HG02623 (cell line): ENCODE data around the gene NR3C1.

Experiments used
- ATAC-seq: cut with Tn5 transposase; IDR thresholded peaks from one replicate; pipeline ENCODE4 v1.9.1; 2021; ENCODE audit warnings: moderate library complexity; ENCODE audit not compliant: unreplicated experiment

NR3C1 gene

GRCh38 chr5:143426437-143426991, 23.0 kb upstream of the NR3C1 start:
- ATAC-seq, result peak; percentile 58

DNA sequence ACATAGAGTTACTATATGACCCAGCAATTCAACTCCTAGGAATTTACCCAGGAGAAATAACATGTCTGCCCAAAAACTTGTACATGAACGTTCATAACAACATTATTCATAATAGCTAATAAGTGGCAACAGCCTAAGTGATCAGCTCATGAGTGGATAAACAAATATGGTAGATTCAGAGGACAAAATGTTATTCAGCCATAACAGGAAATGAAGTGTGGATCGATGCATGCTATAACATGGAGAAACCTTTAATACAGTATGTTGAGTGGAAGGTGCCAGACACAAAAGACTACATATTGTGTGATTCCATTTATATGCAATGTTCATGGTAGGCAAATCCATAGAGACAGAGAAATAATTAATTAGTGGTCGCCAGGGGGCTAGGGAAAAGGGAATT, 22.3 kb upstream of the NR3C1 start:
- ATAC-seq, result no peak

DNA sequence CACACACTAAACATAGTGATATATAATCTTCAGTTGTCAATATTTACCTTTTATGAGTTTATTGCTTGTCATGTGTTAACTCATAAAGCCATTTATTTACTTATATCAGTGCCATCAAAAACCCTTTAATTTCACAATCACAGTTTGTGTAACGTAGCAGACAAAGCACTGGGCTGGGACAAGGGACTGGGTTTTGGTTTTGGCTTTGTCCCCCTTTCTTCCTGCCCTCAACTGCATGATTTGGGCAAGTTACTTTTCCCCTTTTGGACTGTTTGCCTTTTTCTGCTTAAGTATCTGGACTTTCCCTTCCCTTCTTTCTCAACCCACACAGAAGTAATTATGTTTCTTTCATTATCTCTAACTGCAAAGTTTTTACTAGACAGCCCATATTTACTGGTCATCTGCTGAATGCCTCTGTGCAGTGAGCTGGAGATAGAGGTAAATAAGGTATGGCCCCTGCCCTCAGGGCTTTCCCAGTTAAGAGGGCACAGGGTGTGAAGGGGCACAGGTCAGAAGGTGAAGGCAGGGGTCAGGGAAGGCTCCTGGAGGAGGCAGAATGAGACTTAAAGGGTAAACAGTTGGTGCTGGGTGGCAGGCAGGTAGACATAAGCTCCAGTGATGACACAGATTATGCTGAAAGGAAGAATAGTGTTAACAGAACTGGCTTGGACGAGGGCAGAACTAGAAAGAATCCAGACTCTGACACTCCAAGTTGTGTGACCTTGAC, 14.8 kb upstream of the NR3C1 start:
- peak; percentile 55 for ATAC-seq

DNA sequence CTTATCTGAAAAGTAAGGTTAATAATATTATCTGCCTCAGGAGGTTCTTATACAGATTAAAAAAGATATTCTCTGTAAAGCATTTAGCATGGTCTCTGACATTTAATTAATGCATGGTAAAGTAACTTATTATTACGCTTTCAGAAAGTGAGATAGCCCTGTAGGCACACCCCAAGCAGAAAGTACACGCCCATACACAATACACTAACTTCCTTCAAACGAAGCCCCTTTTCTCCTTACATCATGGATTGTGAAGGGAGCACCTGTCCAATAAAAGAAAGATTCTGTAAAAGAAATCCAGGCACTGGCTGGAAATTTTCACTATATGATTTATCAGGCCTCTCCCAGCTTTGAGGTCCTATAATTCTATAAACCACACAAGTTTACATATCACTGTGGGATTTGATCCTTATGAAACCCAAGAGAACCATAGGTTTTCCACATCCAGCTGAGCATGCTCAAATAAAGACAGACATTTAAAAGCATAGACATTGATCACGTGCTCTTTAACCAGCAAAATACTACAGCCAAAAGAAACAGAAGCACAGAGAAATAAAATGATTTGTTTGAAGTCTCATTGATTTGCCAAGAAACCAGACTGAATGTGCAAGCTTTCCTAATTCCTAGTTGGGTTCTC, 14.1 kb upstream of the NR3C1 start:
- no peak for ATAC-seq

GRCh38 chr5:143416411-143416810, 12.9 kb upstream of the NR3C1 start:
- ATAC-seq, result no peak

DNA sequence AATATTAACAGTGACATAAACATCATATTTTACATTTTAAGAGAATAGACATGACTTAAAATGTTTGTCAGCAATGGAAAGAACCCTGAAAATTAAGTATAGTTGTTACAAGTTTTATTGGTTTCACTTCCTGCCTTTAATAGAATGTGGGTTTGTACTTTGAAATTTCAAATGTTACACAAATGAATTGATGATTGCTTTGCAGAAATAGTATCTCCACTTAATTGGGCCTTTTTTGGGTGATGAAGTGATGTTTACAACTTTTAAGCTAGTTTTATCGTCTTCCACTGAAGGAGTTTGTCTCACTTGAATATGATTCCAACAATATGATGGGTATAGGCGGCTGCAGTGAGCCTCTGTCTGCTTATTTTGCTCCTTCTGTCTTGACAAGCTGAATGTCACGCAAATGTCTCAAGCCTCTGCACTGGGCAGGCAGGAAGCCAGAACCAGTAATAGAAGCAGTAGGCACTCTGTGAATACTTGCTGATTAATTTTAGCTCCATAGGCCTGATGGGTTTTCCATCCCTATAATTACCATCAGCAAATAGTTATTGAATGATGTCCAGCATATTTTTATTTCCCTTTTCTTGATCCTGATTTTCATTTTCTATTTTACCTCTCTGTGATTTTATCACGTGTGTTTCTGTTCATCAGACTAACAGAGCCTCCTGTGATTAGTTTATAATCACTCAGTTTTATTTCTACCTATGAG, 10.6 kb upstream of the NR3C1 start:
- peak; percentile 77 for ATAC-seq

- ATAC-seq, result no peak
Measured at GRCh38 chr5:143412661-143413342, 9.3 kb upstream of the NR3C1 start.

- no peak for ATAC-seq
Measured at GRCh38 chr5:143409926-143410325, 6.4 kb upstream of the NR3C1 start.

GRCh38 chr5:143406408-143406807, 2.9 kb upstream of the NR3C1 start:
- ATAC-seq, result no peak

- no peak for ATAC-seq
Measured at GRCh38 chr5:143405849-143406098, 2.3 kb upstream of the NR3C1 start.

DNA sequence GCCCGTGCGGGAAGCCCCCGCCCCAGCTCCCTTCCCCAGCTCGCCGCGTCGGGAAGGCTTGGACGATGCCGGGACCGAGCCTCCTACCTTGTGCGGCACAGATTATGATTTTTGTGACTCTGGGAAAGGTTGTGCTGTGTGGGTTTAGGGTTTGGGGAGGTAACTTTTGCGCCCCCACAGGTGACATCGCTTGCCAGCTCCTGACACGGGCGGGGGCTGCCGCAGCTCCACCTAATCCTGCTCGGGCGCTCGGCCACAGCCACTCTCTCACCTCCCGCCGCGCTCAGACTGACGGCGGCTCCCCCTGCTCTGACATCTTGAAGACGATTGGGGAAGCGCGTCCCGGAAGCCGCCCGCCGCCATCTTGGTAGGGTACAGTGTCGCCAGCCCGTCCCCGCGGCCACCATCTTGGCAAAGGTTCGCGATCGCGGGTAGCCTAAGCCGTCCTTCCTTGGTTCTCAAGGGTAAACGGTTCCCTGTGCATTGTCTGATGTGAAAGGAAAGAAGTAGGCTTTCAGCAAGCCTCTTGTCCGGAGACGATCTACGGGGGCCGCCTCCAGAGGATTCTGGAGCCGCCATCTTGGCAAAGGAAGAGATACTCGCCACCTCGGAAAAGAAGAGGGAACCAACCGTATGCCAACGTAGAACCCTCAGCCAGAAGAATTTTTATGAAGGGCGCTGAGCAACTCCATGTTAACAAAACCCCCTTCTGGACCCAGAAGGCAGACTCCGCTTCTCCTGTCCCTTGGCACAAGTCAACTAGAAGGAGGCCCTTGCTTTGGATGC, 1.8 kb upstream of the NR3C1 start:
- ATAC-seq, result peak; percentile 22

- peak; percentile 18 for ATAC-seq
Measured at GRCh38 chr5:143404416-143405062, 1.1 kb upstream of the NR3C1 start.

- ATAC-seq, result peak; percentile 7
Measured at GRCh38 chr5:143403334-143403592, 223 bp downstream of the NR3C1 start.

DNA sequence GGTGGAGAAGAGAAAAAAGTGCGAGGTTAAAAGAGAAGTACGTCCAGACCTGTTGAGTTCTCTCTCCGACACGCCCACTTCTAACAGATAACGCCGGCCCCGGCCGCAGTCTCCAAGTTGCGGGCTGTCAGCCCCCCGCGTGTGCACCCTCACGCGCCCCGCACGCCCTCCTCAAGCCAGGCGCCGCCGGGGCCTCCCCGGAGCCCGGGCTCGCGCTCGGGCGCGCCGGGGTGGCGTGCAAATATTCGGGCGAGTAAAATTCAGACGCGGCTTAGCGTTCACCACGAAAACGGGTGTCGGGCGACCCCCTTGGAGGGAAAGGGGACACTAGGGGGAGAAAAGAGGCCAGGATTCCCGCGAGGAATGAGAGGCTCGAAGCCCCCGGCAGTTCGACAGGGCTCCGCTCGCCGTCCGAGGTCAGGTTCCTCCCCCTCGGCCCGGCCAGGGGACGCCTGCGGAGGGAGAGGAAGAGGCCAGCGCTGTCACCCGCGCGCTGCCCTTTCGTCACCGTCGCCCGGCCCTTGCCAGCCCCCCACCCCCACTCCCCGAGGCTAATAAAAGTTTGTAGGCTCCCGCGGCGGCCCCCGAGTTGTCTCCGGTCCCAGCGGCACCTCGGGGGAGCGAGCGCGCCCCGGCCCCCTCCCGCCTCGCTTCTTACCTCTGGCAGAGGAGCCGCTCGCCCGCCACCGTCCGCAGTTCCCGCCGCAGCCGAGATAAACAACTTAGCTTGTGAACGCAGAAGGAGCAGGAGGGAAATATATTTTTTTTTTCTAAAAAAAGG, 743 bp downstream of the NR3C1 start:
- ATAC-seq, result no peak

DNA sequence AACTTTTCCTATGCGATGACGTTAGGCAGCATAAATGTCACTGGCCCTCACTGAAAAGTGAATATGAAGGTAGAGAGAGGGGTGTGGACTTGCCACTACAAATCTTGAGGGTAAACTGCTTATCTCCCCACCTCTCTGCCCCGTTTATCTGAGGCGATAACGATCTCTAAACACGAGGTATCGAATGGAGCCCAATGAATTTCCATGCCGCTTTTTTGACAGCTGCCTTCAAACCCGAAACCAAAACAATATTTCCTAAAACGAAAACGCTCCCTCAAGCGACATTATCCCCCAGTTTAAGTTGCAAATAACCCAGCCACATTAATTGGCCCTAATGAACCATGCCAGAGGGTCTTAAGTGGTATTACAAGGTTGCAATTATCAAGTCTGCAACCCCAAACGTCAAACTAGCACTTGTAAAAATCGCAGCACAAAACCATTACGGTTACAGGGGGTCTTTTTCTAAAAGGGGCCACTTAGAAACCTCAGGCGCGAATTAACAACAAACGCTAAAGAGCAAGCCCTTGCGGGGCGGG, 1.4 kb downstream of the NR3C1 start:
- no peak for ATAC-seq

- no peak for ATAC-seq
Measured at GRCh38 chr5:143401227-143402016, 2.1 kb downstream of the NR3C1 start.

DNA sequence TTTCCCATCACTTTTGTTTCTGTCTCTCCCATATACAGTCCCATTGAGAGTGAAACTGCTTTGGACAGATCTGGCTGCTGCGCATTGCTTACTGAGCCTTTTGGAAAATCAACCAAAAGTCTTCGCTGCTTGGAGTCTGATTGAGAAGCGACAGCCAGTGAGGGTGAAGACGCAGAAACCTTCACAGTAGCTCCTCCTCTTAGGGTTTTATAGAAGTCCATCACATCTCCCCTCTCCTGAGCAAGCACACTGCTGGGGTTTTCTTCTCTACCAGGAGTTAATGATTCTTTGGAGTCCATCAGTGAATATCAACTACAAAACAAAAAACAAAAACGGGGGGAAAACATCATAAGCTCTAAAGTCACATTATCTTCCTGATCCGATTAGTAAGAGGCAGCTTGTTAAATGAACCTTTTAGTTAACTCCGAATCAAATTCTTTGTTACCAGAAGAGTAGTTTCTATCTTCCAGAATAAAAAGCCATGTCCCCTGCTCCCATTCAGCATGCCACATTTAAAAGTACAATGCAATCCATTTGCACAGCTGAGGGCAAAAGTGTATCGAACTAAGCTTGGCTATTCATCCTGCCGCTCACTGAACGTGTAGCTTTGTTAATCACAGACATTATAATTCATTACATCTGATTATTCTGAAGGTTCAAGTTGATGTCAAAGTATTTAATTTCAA, 2.8 kb downstream of the NR3C1 start:
- no peak for ATAC-seq
